Femur (tissue), 1 donor: Measurements from ENCODE around the gene STUM.
"Not testable (repeated sequence)": the region's sequence is repeated elsewhere in the genome, so short reads cannot be mapped to it uniquely, and the experiment has no call there.

Experiments used
- DNase-seq: peaks from one replicate; pipeline ENCODE4 v3.0.0-alpha.2; 2017

STUM gene

GRCh38 chr1:226548256-226549093 is at the start of gene STUM:
Gene STUM, plus strand, starts transcription at chr1:226548764. Its CDS starts 141 bp downstream, at chr1:226548905.
- DNase-seq, result peak; percentile 59

- not testable (repeated sequence) for DNase-seq
These were observed 48.9 kb upstream of the STUM start for GRCh38 chr1:226499699-226500098.

- DNase-seq, result no peak
These were observed 42.5 kb upstream of the STUM start for GRCh38 chr1:226506021-226506420.

GRCh38 chr1:226506921-226507320 is 41.6 kb upstream of the STUM start:
- DNase-seq, result no peak

GRCh38 chr1:226510453-226510852 is 38.1 kb upstream of the STUM start:
- no peak for DNase-seq

GRCh38 chr1:226511296-226511695 is 37.3 kb upstream of the STUM start:
- no peak for DNase-seq

GRCh38 chr1:226512076-226512728 is 36.4 kb upstream of the STUM start:
- DNase-seq, result no peak

- no peak for DNase-seq
These were observed 30.2 kb upstream of the STUM start for GRCh38 chr1:226518375-226518774.

- DNase-seq, result no peak
These were observed 29.4 kb upstream of the STUM start for GRCh38 chr1:226519135-226519534.

GRCh38 chr1:226519716-226520598 is 28.6 kb upstream of the STUM start:
- DNase-seq, result no peak

- no peak for DNase-seq
These were observed 27.8 kb upstream of the STUM start for GRCh38 chr1:226520640-226521355.

- no peak for DNase-seq
These were observed 24.7 kb upstream of the STUM start for GRCh38 chr1:226523646-226524406.

- DNase-seq, result no peak
These were observed 24.0 kb upstream of the STUM start for GRCh38 chr1:226524547-226524946.

- no peak for DNase-seq
These were observed 22.8 kb upstream of the STUM start for GRCh38 chr1:226525750-226526149.

- no peak for DNase-seq
These were observed 21.6 kb upstream of the STUM start for GRCh38 chr1:226526801-226527595.

GRCh38 chr1:226529891-226530290 is 18.7 kb upstream of the STUM start:
- no peak for DNase-seq

GRCh38 chr1:226530591-226530990 is 18.0 kb upstream of the STUM start:
- no peak for DNase-seq

- DNase-seq, result no peak
These were observed 17.0 kb upstream of the STUM start for GRCh38 chr1:226531360-226532093.

- DNase-seq, result no peak
These were observed 16.0 kb upstream of the STUM start for GRCh38 chr1:226532553-226532952.

GRCh38 chr1:226533220-226533619 is 15.3 kb upstream of the STUM start:
- no peak for DNase-seq
